ENCODE results near the gene UGCG.

The UGCG gene

DNA sequence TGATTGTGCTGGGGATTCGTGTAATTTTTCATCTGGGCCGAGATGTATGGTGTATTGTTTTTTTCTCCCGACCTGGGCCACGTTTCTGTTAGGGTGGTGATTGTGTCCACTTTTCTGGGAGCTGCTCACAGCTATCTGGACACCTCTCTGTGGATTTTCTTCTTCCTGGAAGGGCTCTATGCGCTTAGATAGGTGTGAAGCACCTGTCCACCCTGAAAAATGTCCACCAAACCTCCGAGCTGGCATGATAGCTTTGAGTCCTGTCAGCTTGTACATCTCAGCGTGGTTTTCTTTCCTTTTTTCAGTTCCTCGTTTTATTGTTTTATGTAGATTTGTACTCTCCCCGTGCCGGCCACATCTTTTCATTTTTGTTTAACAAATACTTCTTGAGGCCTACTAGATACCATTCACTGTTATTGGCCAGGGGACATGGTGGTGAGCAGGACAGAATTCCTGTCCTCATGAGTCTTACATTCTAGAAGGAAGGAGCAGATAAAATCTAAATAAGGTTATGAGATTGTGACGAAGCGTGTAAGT is 1.1 kb downstream of the UGCG start:
- TF ChIP-seq, protein P1, sequence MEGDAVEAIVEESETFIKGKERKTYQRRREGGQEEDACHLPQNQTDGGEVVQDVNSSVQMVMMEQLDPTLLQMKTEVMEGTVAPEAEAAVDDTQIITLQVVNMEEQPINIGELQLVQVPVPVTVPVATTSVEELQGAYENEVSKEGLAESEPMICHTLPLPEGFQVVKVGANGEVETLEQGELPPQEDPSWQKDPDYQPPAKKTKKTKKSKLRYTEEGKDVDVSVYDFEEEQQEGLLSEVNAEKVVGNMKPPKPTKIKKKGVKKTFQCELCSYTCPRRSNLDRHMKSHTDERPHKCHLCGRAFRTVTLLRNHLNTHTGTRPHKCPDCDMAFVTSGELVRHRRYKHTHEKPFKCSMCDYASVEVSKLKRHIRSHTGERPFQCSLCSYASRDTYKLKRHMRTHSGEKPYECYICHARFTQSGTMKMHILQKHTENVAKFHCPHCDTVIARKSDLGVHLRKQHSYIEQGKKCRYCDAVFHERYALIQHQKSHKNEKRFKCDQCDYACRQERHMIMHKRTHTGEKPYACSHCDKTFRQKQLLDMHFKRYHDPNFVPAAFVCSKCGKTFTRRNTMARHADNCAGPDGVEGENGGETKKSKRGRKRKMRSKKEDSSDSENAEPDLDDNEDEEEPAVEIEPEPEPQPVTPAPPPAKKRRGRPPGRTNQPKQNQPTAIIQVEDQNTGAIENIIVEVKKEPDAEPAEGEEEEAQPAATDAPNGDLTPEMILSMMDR (IDR thresholded peaks at IDR 0.05) = no peak

DNA sequence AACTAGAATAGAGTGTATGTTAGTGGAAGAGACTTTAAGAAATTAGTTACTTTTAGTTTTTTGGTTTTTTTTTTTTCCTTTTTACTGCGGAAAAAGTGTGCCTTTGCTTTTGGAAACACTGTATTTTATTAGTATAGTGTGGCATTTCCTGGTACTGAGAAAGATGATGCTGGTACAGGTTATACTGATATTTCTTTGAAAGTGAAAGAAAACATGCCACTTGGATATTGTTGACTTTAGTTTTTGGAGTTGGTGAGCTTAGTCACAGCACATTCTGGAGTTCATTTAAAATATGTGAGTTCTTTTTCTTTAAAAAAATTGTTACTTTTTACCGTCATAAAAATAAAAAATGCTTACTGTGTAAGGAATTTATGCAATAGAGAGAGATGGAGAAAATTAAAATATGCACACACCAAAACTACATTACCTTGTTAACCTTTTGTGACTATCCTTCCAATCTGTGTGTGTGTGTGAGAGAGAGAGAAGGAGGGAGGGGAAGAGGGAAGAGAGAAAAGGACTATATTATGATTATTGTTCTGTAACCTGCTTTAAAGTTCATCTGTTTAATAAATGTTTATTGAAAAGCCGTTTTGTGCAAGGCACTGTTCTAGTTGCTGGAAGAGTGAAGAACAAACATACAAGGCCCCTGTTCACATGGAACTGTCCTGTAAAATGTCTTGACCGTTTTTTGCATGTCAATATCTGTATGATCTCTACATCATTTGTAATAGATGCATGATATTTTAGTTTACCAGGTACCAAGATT is 1.9 kb downstream of the UGCG start:
- TF ChIP-seq, protein P1 (IDR thresholded peaks at IDR 0.05) = no peak

DNA sequence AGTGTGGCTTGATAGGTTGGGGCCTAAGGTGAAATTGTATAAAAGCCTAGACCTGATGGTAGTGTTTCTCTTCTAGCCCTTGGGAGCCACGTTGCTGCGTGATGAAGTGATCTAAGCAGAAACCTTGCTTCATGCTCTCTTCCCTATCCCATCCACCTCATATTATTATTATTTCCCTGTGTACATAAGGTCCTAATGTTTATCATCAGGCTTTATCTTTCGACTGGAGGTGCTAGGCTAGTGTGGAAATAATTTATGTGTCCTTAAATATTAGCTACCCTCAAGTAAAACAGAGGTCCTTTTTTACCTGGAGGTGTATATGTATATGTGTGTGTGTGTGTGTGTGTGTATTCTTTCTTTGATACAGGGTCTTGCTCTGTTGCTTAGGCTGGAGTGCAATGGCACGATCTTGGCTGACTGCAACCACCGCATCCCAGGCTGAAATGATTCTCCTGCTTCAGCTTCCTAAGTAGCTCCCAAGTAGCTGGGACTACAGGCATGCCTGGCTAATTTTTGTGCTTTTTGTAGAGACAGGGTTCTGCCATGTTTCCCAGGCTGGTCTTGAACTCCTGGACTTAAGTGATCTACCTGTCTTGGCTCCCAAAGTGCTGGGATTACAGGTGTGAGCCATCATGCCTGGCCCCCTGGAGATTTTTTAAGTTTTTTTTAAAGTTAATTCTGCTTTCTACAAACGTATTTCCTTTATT is 3.7 kb downstream of the UGCG start:
- TF ChIP-seq, protein P1 (IDR thresholded peaks at IDR 0.05) = no peak

DNA sequence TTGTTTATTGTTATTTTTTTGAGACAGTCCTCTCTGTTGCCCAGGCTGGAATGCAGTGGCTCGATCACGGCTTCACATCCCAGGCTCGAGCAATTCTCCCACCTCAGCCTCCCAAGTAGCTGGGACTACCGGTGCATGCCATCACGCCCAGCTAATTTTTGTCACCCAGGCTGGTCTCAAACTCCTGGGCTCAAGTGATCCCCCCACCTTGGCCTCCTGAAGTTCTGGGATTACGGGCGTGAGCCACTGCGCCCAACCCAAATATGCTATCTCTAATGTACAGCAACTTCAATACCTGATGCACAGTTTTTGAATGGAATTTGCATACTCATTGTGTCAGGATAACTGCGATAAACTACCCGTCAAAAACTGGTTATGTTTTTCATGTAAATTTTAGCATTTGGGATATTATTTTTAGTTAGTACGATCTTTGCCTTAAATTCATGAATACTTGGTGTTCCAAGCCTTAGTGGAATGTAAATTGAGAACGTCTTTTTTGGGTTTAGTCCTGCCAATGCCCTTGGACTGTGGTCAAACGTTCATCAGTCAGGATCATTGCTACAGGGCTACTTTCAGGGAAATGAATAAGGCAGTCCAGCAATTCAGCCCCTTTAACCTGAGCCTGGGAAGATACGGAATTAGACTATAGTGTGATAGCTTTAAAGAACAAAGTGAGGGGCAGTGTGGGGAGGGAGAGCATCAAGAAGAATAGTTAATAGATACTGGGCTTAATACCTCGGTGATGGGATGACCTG is 4.4 kb downstream of the UGCG start:
- TF ChIP-seq, protein P1 (IDR thresholded peaks at IDR 0.05) = no peak

DNA sequence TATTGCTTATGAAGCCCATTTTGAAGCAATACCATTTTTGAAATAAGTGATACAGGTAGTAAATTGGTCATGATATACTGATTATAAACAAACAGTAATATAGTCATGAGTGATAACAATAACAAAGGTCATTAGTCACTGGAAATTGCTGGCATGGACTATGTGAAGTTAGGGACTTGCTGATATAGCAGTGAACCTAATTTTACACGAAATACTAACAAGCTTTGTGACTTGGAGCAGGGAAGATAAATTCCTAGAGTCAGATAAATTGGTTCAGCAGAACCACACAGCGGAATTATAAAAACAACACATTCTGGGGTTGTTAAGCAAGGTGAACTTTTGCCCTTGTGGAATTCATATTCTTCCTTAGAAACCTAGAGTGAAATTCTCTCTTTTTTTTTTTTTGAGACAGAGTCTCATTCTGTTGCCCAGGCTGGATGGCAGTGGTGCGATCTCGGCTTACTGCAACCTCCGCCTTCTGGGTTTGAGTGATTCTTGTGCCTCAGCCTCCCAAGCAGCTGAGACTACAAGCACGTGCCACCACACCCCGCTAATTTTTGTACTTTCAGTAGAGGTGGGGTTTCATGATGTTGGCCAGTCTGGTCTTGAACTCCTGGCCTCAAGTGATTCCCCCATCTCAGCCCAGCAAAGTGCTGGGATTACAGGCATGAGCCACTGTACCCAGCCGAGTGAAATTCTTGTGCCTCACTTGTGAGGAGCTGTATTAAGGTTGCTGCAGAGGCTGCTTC is 6.0 kb downstream of the UGCG start:
- TF ChIP-seq, protein P1 (IDR thresholded peaks at IDR 0.05) = no peak

DNA sequence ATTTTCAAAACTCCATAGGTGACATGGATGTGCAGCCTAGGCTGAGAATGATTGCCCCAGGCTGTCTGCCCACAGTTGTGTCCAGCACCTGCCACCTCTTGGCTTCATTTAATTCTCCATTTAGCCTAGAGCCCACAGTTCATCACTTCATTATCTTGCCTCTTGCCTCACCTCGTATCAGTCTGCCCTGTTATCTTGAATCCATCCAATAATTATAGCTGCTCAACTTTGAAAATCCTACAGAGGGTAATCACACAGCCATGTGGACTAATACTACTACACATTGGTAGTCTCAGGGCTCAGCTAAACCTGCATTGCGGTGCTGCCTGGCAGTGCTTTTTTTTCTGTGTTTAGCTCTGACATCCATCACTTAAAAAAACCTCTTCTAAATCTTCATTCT is 7.4 kb downstream of the UGCG start:
- TF ChIP-seq, protein P1 (IDR thresholded peaks at IDR 0.05) = no peak

DNA sequence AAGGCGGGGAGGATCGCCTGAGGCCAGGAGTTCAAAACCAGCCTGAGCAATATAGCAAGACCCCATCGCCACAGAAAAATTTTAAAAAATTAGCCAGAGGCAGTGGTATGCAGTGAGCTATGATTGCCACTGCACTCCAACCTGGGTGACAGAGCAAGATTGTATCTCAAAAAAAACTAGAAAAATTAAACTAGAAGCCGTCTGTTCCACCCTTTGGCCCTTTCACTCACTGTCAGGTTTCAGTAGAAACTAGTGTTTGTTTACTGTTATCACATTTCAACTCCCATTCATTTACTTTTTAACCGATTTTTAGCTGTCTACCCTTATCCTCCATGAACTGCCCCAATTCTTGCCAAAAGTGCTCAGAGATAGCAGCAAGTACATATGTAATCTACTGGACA is 8.3 kb downstream of the UGCG start:
- TF ChIP-seq, protein P1 (IDR thresholded peaks at IDR 0.05) = no peak
